Natural killer cell (primary cell): ENCODE results near the gene ITGA3. TPM values are rescaled to one million over a fixed set of nuclear protein-coding genes. Genes with fewer than 3 reads are reported as not detected.
"Not testable (repeated sequence)": the region's sequence is repeated elsewhere in the genome, so short reads cannot be mapped to it uniquely, and the experiment has no call there.

Source experiments
- ATAC-seq, 3 donors: fragments of 150-1000 bp in 2 of 3; fragments of 200-7000 bp in 1 of 3; cut with Tn5 transposase; 1 replicate in 1 of 3; 2 replicates in 2 of 3; pipeline ENCODE4 v1.10.0; 2021; ENCODE audit warnings: mild to moderate bottlenecking in 2 of 3, moderate library complexity in 2 of 3
- DNase-seq, 2 donors: peaks; one replicate each; pipeline versions ENCODE4 v3.0.0 to v3.0.0-alpha.2; 2013 to 2021; ENCODE audit warnings: mixed read lengths in 1 of 2
- H3K27ac ChIP-seq: one replicate; pipeline ENCODE4 v1.5.1; 2013; ENCODE audit warnings: mild to moderate bottlenecking, low read length
- H3K27me3 ChIP-seq: one replicate; pipeline ENCODE4 v1.6.1; 2013; ENCODE audit warnings: low read length; ENCODE audit not compliant: control insufficient read depth, insufficient read depth
- H3K36me3 ChIP-seq: one replicate; pipeline ENCODE4 v1.6.1; 2013; ENCODE audit warnings: low read length; ENCODE audit not compliant: control insufficient read depth, insufficient read depth
- H3K4me1 ChIP-seq: one replicate; pipeline ENCODE4 v1.6.1; 2013; ENCODE audit warnings: low read length; ENCODE audit not compliant: control insufficient read depth, insufficient read depth
- H3K4me3 ChIP-seq: one replicate; pipeline ENCODE4 v1.5.1; 2013; ENCODE audit warnings: low read length
- H3K9me3 ChIP-seq: one replicate; pipeline ENCODE4 v1.6.1; 2013; ENCODE audit warnings: low read length; ENCODE audit not compliant: control insufficient read depth, insufficient read depth
- H3K27ac Mint-ChIP-seq, 2 donors: one replicate each; pipeline ENCODE4 v1.8.0; 2022; ENCODE audit warnings: mild to moderate bottlenecking in 2 of 2, mixed read lengths in 2 of 2, moderate library complexity in 1 of 2
- H3K27me3 Mint-ChIP-seq, 2 donors: one replicate each; pipeline ENCODE4 v1.8.0; 2022; ENCODE audit warnings: low read depth in 2 of 2, mixed read lengths in 2 of 2
- H3K36me3 Mint-ChIP-seq: one replicate; pipeline ENCODE4 v1.8.0; 2022; ENCODE audit warnings: mixed read lengths
- H3K4me1 Mint-ChIP-seq, 2 donors: one replicate each; pipeline ENCODE4 v1.8.0; 2022; ENCODE audit warnings: mixed read lengths in 2 of 2
- H3K4me3 Mint-ChIP-seq: one replicate; pipeline ENCODE4 v1.8.0; 2022; ENCODE audit warnings: mild to moderate bottlenecking, moderate library complexity, mixed read lengths
- H3K9me3 Mint-ChIP-seq, 2 donors: one replicate each; pipeline ENCODE4 v1.8.0; 2022; ENCODE audit warnings: mixed read lengths in 2 of 2
- WGBS: methylation state at CpG from one replicate; pipeline ENCODE4 v1.1.7; 2013; ENCODE audit warnings: missing lambda C conversion rate; ENCODE audit not compliant: insufficient coverage; 5-methylcytosine and 5-hydroxymethylcytosine counted together
- intact Hi-C: fragments of 100-400 bp; cut with micrococcal nuclease; formaldehyde crosslinking; loops from one replicate; pipeline ENCODE4 v1.14.2; 2022
- total RNA-seq, 4 donors: library from RNA; stranded (reverse); fragments of 120-200 nt in 1 of 4; gene quantifications; one replicate each; pipeline versions ENCODE4 v1.2.3 to v1.2.4, GENCODE V29; 2013 to 2022
- TF ChIP-seq, protein P1 (sequence below): fragments of 200-600 bp; IDR thresholded peaks from one replicate; pipeline ENCODE4 v1.8.0; 2022; ENCODE audit warnings: antibody characterized with exemption

Gene ITGA3
- total RNA-seq, 3 donors from 2014 or later (not counting 1 experiment from before 2014, with no cell fraction given), result 0.47 to 2.8 (median 1.4) TPM

DNA sequence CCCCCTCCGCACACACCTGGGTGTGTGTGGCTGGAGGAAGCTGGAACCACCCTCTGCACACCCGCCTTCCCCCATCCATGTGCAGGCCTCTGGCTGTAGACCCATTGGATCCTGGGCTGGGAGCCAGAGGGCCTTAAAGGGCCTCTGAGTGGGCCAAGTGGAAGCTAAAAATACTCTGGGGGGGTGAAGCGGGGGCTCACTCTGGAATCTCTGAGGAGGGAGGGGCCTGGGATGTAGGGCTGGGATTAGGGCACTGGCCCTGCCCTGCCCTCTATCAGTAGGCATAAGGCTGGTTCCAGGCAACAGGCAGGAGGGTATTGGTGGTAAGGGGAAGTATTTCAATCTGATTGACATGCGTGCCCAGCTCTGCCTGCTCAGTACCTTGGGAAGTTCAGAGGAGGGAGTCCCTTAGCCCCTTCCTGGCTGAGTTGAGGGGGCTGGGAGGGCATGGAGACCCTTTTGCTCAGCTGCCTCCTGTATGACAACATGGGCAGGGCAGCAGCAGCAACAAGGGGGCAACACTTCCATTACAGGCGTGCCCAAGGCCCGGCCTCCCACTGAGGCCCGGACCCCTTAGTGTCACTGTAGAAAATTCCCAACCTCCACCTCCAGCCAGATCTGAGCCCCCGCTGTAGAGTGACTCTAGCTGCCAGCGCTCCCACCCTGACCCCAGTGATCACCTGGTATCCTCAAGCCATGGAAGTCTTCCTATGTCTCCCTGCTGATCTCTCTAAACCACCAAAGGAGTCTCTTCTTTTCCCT, 5.2 kb downstream of the ITGA3 start:
- DNase-seq (no peak), ATAC-seq (no peak)
- Histone ChIP-seq H3K4me1 (peaks cover 12% of the 10 kb centered on the region), H3K27ac (no peak overlapping the region), H3K27me3 (no peaks in the 10 kb centered on the region), H3K9me3 (no peaks in the 10 kb centered on the region), H3K4me3 (no peak overlapping the region), H3K36me3 (no peaks in the 10 kb centered on the region)
- no peak overlapping the region for H3K27ac Mint-ChIP-seq
- TF ChIP-seq, protein P1, sequence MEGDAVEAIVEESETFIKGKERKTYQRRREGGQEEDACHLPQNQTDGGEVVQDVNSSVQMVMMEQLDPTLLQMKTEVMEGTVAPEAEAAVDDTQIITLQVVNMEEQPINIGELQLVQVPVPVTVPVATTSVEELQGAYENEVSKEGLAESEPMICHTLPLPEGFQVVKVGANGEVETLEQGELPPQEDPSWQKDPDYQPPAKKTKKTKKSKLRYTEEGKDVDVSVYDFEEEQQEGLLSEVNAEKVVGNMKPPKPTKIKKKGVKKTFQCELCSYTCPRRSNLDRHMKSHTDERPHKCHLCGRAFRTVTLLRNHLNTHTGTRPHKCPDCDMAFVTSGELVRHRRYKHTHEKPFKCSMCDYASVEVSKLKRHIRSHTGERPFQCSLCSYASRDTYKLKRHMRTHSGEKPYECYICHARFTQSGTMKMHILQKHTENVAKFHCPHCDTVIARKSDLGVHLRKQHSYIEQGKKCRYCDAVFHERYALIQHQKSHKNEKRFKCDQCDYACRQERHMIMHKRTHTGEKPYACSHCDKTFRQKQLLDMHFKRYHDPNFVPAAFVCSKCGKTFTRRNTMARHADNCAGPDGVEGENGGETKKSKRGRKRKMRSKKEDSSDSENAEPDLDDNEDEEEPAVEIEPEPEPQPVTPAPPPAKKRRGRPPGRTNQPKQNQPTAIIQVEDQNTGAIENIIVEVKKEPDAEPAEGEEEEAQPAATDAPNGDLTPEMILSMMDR, result no peak
- H3K9me3 Mint-ChIP-seq, result no peaks in the 10 kb centered on the region
- H3K4me3 Mint-ChIP-seq, result no peak overlapping the region
- H3K27me3 Mint-ChIP-seq, result peaks cover 26 to 34% of the 10 kb centered on the region in 2 donors
- intact Hi-C loops, result no loop called here
- WGBS, result 93% methylated on average over 7 of the region's 9 CpGs
- H3K36me3 Mint-ChIP-seq, result no peaks in the 10 kb centered on the region
- peaks cover 5 to 14% of the 10 kb centered on the region in 2 donors for H3K4me1 Mint-ChIP-seq

DNA sequence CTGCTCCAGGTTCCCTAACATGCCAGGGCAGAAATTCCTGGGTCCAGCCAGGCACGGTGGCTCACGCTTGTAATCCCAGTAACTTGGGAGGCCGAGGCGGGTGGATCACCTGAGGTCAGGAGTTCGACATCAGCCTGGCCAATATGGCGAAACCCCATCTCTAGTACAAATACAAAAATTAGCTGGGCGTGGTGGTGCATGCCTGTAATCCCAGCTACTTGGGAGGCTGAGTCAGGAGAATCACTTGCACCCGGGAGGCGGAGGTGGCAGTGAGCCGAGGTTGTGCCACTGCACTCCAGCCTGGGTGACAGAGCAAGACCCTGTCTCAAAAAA, 5.8 kb downstream of the ITGA3 start:
- H3K4me3 ChIP-seq, H3K4me3 Mint-ChIP-seq, DNase-seq, ATAC-seq, H3K27me3 ChIP-seq, H3K4me1 Mint-ChIP-seq, H3K36me3 ChIP-seq, H3K9me3 Mint-ChIP-seq, H3K27ac ChIP-seq, H3K36me3 Mint-ChIP-seq, H3K27ac Mint-ChIP-seq, H3K9me3 ChIP-seq, H3K4me1 ChIP-seq, intact Hi-C loops: not testable (repeated sequence)
- 92% methylated on average over 10 of the region's 10 CpGs for WGBS
- peaks cover 26 to 34% of the 10 kb centered on the region in 2 donors for H3K27me3 Mint-ChIP-seq

DNA sequence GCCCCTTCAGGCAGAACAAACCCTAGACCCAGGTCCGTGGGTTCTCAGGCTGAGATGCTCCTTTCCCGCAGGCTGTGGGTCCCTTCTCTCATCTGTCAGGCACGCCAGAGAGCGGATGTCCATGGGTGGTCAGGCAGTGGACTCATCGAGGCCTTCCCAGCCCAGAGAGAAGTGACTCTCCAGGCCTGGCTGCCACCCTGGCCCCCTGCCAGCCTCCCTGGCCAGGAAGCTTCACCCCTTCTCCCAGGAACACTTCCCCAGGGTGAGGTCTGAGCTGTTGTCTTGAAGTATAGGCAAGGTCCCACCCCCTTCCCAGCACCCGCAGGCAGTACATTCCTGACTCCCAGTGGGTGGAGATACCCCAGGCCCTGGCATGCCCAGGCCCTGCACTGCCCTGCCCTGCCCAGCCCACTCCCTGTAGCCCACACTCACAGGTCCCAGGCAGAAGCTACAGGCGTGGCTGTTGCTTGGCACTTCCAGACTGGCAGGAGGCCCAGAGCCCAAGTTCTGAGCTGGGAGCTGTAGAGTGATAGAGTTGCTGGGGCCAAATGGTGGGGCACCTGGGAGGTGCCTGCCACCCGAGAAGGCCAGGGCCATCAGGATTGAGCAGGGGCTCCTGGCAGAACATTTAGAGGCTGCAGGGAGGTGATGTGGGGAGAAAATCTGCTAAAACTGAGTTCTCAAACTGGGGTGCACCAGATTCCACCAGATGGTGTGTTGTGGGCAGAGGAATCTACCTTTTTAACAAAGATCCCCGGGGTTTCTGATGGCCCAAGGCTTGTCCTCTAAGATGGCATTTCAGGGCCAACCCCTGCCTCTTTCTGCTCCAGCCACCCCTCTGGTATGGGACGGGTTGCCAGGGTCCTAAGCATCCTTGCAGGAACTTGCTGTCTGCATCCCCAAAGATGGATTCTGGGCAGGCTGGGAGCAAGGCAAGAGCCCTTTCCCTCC, 6.7 kb downstream of the ITGA3 start:
- Histone ChIP-seq H3K36me3 (no peaks in the 10 kb centered on the region), H3K9me3 (no peaks in the 10 kb centered on the region), H3K4me3 (no peak overlapping the region), H3K4me1 (no peaks in the 10 kb centered on the region), H3K27ac (no peak overlapping the region), H3K27me3 (no peaks in the 10 kb centered on the region)
- H3K4me3 Mint-ChIP-seq, result no peak overlapping the region
- WGBS, result 83% methylated on average over 10 of the region's 10 CpGs
- no peak overlapping the region for H3K27ac Mint-ChIP-seq
- no peaks in the 10 kb centered on the region for H3K36me3 Mint-ChIP-seq
- ATAC-seq (no peak), DNase-seq (no peak)
- peaks cover 3 to 5% of the 10 kb centered on the region in 2 donors for H3K4me1 Mint-ChIP-seq
- intact Hi-C loops, result no loop called here
- H3K9me3 Mint-ChIP-seq, result no peaks in the 10 kb centered on the region
- TF ChIP-seq, protein P1, result no peak
- H3K27me3 Mint-ChIP-seq, result peaks cover 24 to 27% of the 10 kb centered on the region in 2 donors

DNA sequence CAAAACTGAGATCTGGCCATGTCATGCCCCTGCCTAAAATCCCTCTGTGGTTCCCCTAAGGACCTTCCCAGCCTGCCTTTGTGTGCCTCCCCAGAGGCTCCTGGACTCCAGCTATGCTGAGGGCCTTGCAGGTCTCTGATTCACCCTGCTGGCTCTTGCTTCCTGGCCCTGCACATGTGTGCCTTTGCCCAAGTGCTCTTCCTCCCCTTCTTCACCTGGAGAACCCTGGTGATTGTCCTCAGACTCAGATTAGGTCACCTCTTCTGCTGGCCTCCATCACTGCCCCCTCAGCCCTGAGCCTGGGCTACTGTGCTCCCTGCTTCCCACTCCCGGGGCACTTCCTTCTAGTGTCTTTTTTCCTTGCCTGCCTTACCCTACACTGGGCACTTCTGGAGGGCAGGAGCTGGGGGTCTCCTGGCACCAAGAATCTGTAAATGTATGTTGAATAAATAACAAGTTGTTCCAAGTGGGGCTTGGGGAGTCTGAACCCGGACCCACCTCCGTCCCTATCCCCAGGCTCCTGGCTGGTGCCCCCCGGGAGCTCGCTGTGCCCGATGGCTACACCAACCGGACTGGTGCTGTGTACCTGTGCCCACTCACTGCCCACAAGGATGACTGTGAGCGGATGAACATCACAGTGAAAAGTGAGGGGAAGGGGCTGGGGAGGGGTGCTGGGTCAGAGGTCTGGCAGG, 7.8 kb downstream of the ITGA3 start:
- Histone ChIP-seq H3K9me3 (no peaks in the 10 kb centered on the region), H3K27me3 (no peaks in the 10 kb centered on the region), H3K36me3 (no peaks in the 10 kb centered on the region), H3K27ac (no peak overlapping the region), H3K4me3 (no peak overlapping the region), H3K4me1 (no peaks in the 10 kb centered on the region)
- peaks cover 13 to 17% of the 10 kb centered on the region in 2 donors for H3K27me3 Mint-ChIP-seq
- WGBS, result 93% methylated on average over 8 of the region's 8 CpGs
- ATAC-seq (no peak), DNase-seq (no peak)
- H3K9me3 Mint-ChIP-seq, result no peaks in the 10 kb centered on the region
- no peak overlapping the region for H3K4me3 Mint-ChIP-seq
- intact Hi-C loops, result no loop called here
- no peaks in the 10 kb centered on the region for H3K4me1 Mint-ChIP-seq
- TF ChIP-seq, protein P1, result no peak
- no peaks in the 10 kb centered on the region for H3K36me3 Mint-ChIP-seq
- no peak overlapping the region for H3K27ac Mint-ChIP-seq
